PC-9 (cell line): ENCODE results near the gene GRK4. TPM values are rescaled to one million over a fixed set of nuclear protein-coding genes. Genes with fewer than 3 reads are reported as not detected.

Source experiments
- BruUV-seq: library from RNA; stranded (reverse); fragments of 400-500 nt; replicated peaks from 2 replicates; lab custom pipeline; 2021; lab: Mats Ljungman, UMichigan
- CTCF ChIA-PET: fragments of 300-600 bp; sonication (Branson Sonifier 250); formaldehyde crosslinking; loops from one replicate; lab custom pipeline; 2022; ENCODE audit warnings: antibody characterized with exemption; lab: Charles Lee
- POLR2A ChIA-PET: fragments of 300-600 bp; sonication (Branson Sonifier 250); formaldehyde crosslinking; loops from one replicate; lab custom pipeline; 2022; ENCODE audit warnings: antibody characterized with exemption; ENCODE audit not compliant: unreplicated experiment; lab: Charles Lee
- DNase-seq, 2 experiments: peaks; one replicate each; pipeline versions ENCODE4 v3.0.0 to v3.0.0-alpha.2; 2015 to 2022; ENCODE audit warnings: mixed read lengths in 1 of 2
- H2AFZ ChIP-seq: fragments of 200-600 bp; sonication (generic); 2 replicates; pipeline ENCODE4 v1.8.1; 2017; ENCODE audit warnings: antibody characterized with exemption
- H3F3A ChIP-seq: fragments of 200-600 bp; sonication (generic); 2 replicates; pipeline ENCODE4 v1.8.1; 2017; ENCODE audit warnings: antibody characterized with exemption, mild to moderate bottlenecking, low read depth; ENCODE audit not compliant: insufficient read depth
- H3K27ac ChIP-seq: fragments of 200-600 bp; sonication (generic); 2 replicates; pipeline ENCODE4 v1.6.1; 2016; ENCODE audit warnings: mixed run types
- H3K27me3 ChIP-seq: fragments of 200-600 bp; sonication (generic); 2 replicates; pipeline ENCODE4 v1.6.1; 2016; ENCODE audit warnings: low read depth, mixed run types; ENCODE audit not compliant: insufficient read depth
- H3K36me3 ChIP-seq: fragments of 200-600 bp; sonication (generic); 2 replicates; pipeline ENCODE4 v1.6.1; 2016; ENCODE audit warnings: low read depth, mixed run types
- H3K4me1 ChIP-seq: fragments of 200-600 bp; sonication (generic); replicated peaks from 2 replicates; pipeline ENCODE4 v1.6.1; 2016; ENCODE audit warnings: mixed run types; ENCODE audit not compliant: insufficient read depth
- H3K4me2 ChIP-seq: fragments of 200-600 bp; sonication (generic); 2 replicates; pipeline ENCODE4 v1.6.1; 2017; ENCODE audit warnings: mixed run types
- H3K4me3 ChIP-seq: fragments of 200-600 bp; sonication (generic); 2 replicates; pipeline ENCODE4 v1.6.1; 2016; ENCODE audit warnings: mixed run types
- H3K79me2 ChIP-seq: fragments of 200-600 bp; sonication (generic); 2 replicates; pipeline ENCODE4 v1.6.1; 2017; ENCODE audit warnings: low read depth, mixed run types
- H3K9me2 ChIP-seq: fragments of 200-600 bp; sonication (generic); 2 replicates; pipeline ENCODE4 v1.8.1; 2017; ENCODE audit warnings: mild to moderate bottlenecking; ENCODE audit not compliant: insufficient read depth
- H3K9me3 ChIP-seq: fragments of 200-600 bp; sonication (generic); 2 replicates; pipeline ENCODE4 v1.8.1; 2016; ENCODE audit warnings: low read depth; ENCODE audit not compliant: insufficient read depth
- H4K20me1 ChIP-seq: fragments of 200-600 bp; sonication (generic); 2 replicates; pipeline ENCODE4 v1.8.1; 2017; ENCODE audit not compliant: insufficient read depth
- CTCF ChIP-seq: fragments of 200-600 bp; sonication (generic); conservative IDR thresholded peaks from 2 replicates; pipeline ENCODE4 v1.6.1; 2017; ENCODE audit warnings: mixed run types, antibody characterized with exemption, mild to moderate bottlenecking, moderate library complexity
- EZH2 ChIP-seq: fragments of 200-600 bp; sonication (generic); IDR thresholded peaks from 2 replicates; pipeline ENCODE4 v1.8.0; 2017; ENCODE audit warnings: antibody characterized with exemption, low read depth
- intact Hi-C: fragments of 100-400 bp; cut with micrococcal nuclease; formaldehyde crosslinking; loops from one replicate; pipeline ENCODE4 v1.10.0; 2022; ENCODE audit not compliant: unreplicated experiment
- total RNA-seq: library from RNA; stranded (reverse); gene quantifications from 2 replicates; pipeline ENCODE4 v1.2.3, GENCODE V29; 2021

The GRK4 gene
- total RNA-seq, 1 experiment from 2014 or later = 3.1 TPM

GRCh38 chr4:2941138-2942036 is 22.0 kb upstream of the GRK4 start:
- CTCF ChIA-PET = no interaction called here
- Histone ChIP-seq H3K4me2 (no peak overlapping the region), H3K36me3 (no peaks in the 10 kb centered on the region), H3K4me3 (no peak overlapping the region), H3F3A (peaks cover 26% of the 10 kb centered on the region), H3K79me2 (peaks cover 3% of the 10 kb centered on the region; the same call in 1 of the 2 replicates), H3K27ac (no peak overlapping the region), H3K9me3 (no peaks in the 10 kb centered on the region), H3K9me2 (no peaks in the 10 kb centered on the region), H2AFZ (no peak overlapping the region), H3K4me1 (peaks cover 17% of the 10 kb centered on the region), H3K27me3 (no peaks in the 10 kb centered on the region), H4K20me1 (peaks cover 11% of the 10 kb centered on the region)
- no peak for DNase-seq
- no peak for TF ChIP-seq EZH2
- no peak for TF ChIP-seq CTCF
- intact Hi-C loops = no loop called here
- no TSS peak for BruUV-seq
- POLR2A ChIA-PET = interaction anchor here (0.6 kb wide), 1 partner anchor 22 kb away, joined by 3 read pairs; the partner anchor contains the start of gene GRK4

- H3K27me3 ChIP-seq = no peaks in the 10 kb centered on the region
- POLR2A ChIA-PET = no interaction called here
- H3K9me3 ChIP-seq = no peaks in the 10 kb centered on the region
- H3K27ac ChIP-seq = no peak overlapping the region
- H4K20me1 ChIP-seq = peaks cover 4% of the 10 kb centered on the region
- TF ChIP-seq EZH2 = no peak
- peaks cover 19% of the 10 kb centered on the region for H3F3A ChIP-seq
- no peak overlapping the region for H3K4me3 ChIP-seq
- no peaks in the 10 kb centered on the region for H3K36me3 ChIP-seq
- H3K4me1 ChIP-seq = peaks cover 10% of the 10 kb centered on the region
- H2AFZ ChIP-seq = no peak overlapping the region
- H3K9me2 ChIP-seq = no peaks in the 10 kb centered on the region
- H3K4me2 ChIP-seq = no peak overlapping the region
- no peaks in the 10 kb centered on the region for H3K79me2 ChIP-seq
- no TSS peak for BruUV-seq
- DNase-seq = no peak
- intact Hi-C loops = no loop called here
- CTCF ChIA-PET = no interaction called here
These were observed 21.3 kb upstream of the GRK4 start for GRCh38 chr4:2942037-2942531.

- intact Hi-C loops = no loop called here
- BruUV-seq = no TSS peak
- Histone ChIP-seq H3K4me2 (no peak overlapping the region), H3K27me3 (no peaks in the 10 kb centered on the region), H2AFZ (no peak overlapping the region), H3F3A (peaks cover 12% of the 10 kb centered on the region), H3K36me3 (no peaks in the 10 kb centered on the region), H3K9me3 (no peaks in the 10 kb centered on the region), H3K4me3 (no peak overlapping the region), H3K27ac (no peak overlapping the region), H3K9me2 (no peaks in the 10 kb centered on the region), H4K20me1 (peaks cover 2% of the 10 kb centered on the region), H3K4me1 (peaks cover 4% of the 10 kb centered on the region), H3K79me2 (no peaks in the 10 kb centered on the region)
- ChIA-PET POLR2A (no interaction called here), CTCF (no interaction called here)
- no peak for TF ChIP-seq CTCF
- no peak for TF ChIP-seq EZH2
- no peak for DNase-seq
These were observed 20.6 kb upstream of the GRK4 start for GRCh38 chr4:2942532-2943363.
